Psoas muscle (tissue), 8 donors: ENCODE measurements around the gene STAB2. TPM values are rescaled to one million over a fixed set of nuclear protein-coding genes. Genes with fewer than 3 reads are reported as not detected.

Source experiments
- ATAC-seq, 4 donors: fragments of 200-7000 bp; cut with Tn5 transposase; one replicate each; pipeline ENCODE4 v1.9.1; 2020; ENCODE audit warnings: moderate library complexity in 3 of 4, mild to moderate bottlenecking in 2 of 4
- DNase-seq, 2 donors: peaks; one replicate each; pipeline ENCODE4 v3.0.0-alpha.2; 2020
- H3K27ac ChIP-seq: fragments of 200-600 bp; one replicate; pipeline ENCODE4 v1.8.0; 2022
- H3K27me3 ChIP-seq, 3 donors: fragments of 200-600 bp in 1 of 3; one replicate each; pipeline versions ENCODE4 v1.6.1 to v1.8.0; 2013 to 2022; ENCODE audit warnings: low read length in 2 of 3, mild to moderate bottlenecking in 2 of 3, moderate library complexity in 1 of 3; ENCODE audit not compliant: insufficient read depth in 3 of 3
- H3K36me3 ChIP-seq, 2 donors: fragments of 200-600 bp in 1 of 2; one replicate each; pipeline versions ENCODE4 v1.6.1 to v1.8.0; 2013 to 2022; ENCODE audit warnings: low read depth in 1 of 2, mild to moderate bottlenecking in 1 of 2, moderate library complexity in 1 of 2; ENCODE audit not compliant: insufficient read depth in 1 of 2
- H3K4me1 ChIP-seq: fragments of 200-600 bp; one replicate; pipeline ENCODE4 v1.8.0; 2022
- H3K4me3 ChIP-seq: fragments of 200-600 bp; one replicate; pipeline ENCODE4 v1.8.0; 2022; ENCODE audit warnings: mild to moderate bottlenecking
- H3K9me3 ChIP-seq: fragments of 200-600 bp; one replicate; pipeline ENCODE4 v1.8.0; 2022
- WGBS, 3 donors: extraction: QIAGEN DNeasy Blood & Tissue Kit; methylation state at CpG; one replicate each; pipeline versions ENCODE4 v1.1.6 to v1.1.7; 2013; 5-methylcytosine and 5-hydroxymethylcytosine counted together
- intact Hi-C, 2 donors: fragments of 100-400 bp; cut with DNase I; formaldehyde crosslinking; loops; one replicate each; pipeline versions ENCODE4 v1.11.0 to v1.14.2; 2022
- polyA plus RNA-seq, 3 donors: library from polyadenylated mRNA; stranded (reverse); fragments of 200-250 nt; gene quantifications; one replicate each; pipeline ENCODE4 v1.2.3, GENCODE V29; 2013
- total RNA-seq, 4 donors: library from RNA; stranded (reverse); fragmentation: NEBNext Ultra II Directional in 2 of 4; extraction: Animal tissue kit (Norgen Biotek cat#: 25700) in 2 of 4; gene quantifications; one replicate each; pipeline versions ENCODE4 v1.2.1 to v1.2.4, GENCODE V29; 2021 to 2023
- TF ChIP-seq, protein P1 (sequence below): fragments of 200-600 bp; IDR thresholded peaks from one replicate; pipeline ENCODE4 v1.8.0; 2022; ENCODE audit warnings: antibody characterized with exemption
- donor health status: healthy with polysubstance abuse.
- donor health status: DM: no; HTN: no; CAD: no; lungs with moderate emphysema.
- donor health status: Bipolar disorder and iron deficiency.
- donor health status: healthy.
- donor health status: DM: yes; HTN: yes; CAD: no.
- donor health status: DM: no; HTN: no; CAD: no.
- donor health status: DM: no; HTN: no; CAD: no.
- donor health status: DM: yes; HTN: yes; CAD: no.

Gene STAB2
- total and polyA plus RNA-seq, 7 donors = under 0.01 to 0.32 (median 0.06) TPM; not detected in 2

DNA sequence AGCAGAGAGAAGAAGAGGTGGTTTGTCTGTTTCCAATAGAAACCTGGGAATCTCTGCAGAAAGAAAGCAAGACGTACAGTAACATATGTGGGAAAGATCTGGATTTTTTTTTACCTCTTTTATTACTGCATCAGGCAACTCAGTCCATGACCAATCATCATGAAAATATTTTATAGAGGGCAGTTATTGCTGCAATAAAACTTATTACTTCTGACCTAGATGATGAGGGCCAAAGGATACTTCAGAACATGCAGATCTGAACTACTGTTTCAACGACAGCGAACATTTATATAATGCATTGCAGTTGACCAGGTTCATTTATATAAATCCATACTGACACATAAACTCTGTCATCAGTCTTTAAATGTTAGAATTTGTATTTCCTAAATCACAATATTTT lies 67.7 kb downstream of the STAB2 start:
- intact Hi-C loops = no loop called here
- DNase-seq = no peak
- WGBS, 3 donors = 79 to 85% (median 83%) methylated on average over 3 of the region's 3 CpGs

DNA sequence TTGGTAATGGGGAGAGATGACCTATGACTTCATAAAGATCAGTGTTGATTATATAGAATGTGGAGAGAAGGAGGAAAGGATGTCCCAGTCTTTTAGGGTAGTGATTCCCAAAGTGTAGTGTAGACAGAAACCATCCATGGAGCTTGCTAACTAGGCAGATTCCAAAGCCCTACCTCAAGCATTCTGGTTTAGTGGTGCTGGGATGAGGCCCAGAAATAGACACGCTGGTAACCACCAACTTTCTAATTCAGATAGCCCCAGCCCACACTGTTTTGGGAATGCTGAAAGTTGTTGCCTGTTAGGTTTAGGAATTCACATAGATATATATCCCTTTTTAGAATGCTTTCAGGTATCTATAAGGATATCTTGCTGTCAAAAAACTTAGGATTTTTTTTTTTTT lies 69.2 kb downstream of the STAB2 start:
- ATAC-seq (no peak), DNase-seq (no peak)
- no peaks in the 10 kb centered on the region for H3K9me3 ChIP-seq
- 72 to 90% (median 89%) methylated on average over 1 of the region's 1 CpG for WGBS, 3 donors
- H3K27ac ChIP-seq = no peak overlapping the region
- H3K27me3 ChIP-seq = peaks cover 0 to 3% (median 0%) of the 10 kb centered on the region in 3 donors
- intact Hi-C loops = no loop called here
- no peaks in the 10 kb centered on the region for H3K4me1 ChIP-seq
- no peaks in the 10 kb centered on the region for H3K36me3 ChIP-seq
- TF ChIP-seq, protein P1, sequence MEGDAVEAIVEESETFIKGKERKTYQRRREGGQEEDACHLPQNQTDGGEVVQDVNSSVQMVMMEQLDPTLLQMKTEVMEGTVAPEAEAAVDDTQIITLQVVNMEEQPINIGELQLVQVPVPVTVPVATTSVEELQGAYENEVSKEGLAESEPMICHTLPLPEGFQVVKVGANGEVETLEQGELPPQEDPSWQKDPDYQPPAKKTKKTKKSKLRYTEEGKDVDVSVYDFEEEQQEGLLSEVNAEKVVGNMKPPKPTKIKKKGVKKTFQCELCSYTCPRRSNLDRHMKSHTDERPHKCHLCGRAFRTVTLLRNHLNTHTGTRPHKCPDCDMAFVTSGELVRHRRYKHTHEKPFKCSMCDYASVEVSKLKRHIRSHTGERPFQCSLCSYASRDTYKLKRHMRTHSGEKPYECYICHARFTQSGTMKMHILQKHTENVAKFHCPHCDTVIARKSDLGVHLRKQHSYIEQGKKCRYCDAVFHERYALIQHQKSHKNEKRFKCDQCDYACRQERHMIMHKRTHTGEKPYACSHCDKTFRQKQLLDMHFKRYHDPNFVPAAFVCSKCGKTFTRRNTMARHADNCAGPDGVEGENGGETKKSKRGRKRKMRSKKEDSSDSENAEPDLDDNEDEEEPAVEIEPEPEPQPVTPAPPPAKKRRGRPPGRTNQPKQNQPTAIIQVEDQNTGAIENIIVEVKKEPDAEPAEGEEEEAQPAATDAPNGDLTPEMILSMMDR = no peak
- H3K4me3 ChIP-seq = no peak overlapping the region

More for the DNA sequence above, 67.7 kb downstream of the STAB2 start:
- ATAC-seq = no peak
- Histone ChIP-seq H3K4me3 (no peak overlapping the region), H3K4me1 (no peaks in the 10 kb centered on the region), H3K36me3 (no peaks in the 10 kb centered on the region), H3K9me3 (no peaks in the 10 kb centered on the region), H3K27ac (no peak overlapping the region), H3K27me3 (peaks cover 0 to 3% (median 0%) of the 10 kb centered on the region in 3 donors)
- TF ChIP-seq, protein P1 = no peak

DNA sequence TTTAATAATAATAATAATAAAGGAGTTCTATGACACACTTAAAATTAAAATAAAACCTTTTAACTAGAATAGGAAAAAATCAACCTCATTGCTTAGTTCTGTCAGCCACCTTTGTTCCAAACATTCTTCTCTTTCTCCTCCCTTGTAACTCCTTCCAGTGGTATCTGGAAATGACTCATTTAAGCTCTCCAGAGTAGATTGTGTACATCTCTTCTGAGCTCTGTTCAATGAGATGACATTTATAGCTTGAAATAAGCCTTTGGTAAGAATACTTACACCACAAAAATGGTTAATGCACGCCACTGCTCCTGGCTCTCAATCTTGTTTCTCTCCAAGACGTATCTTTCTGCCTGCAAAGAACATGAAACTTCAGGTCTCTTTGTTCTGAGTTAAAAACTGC lies 70.3 kb downstream of the STAB2 start:
- Histone ChIP-seq H3K36me3 (no peaks in the 10 kb centered on the region), H3K9me3 (no peaks in the 10 kb centered on the region), H3K4me1 (no peaks in the 10 kb centered on the region), H3K4me3 (no peak overlapping the region), H3K27me3 (peaks cover 0 to 3% (median 0%) of the 10 kb centered on the region in 3 donors), H3K27ac (no peak overlapping the region)
- intact Hi-C loops = no loop called here
- 30 to 46% (median 44%) methylated on average over 2 of the region's 2 CpGs for WGBS, 3 donors
- ATAC-seq (no peak), DNase-seq (no peak)
- TF ChIP-seq, protein P1 = no peak

DNA sequence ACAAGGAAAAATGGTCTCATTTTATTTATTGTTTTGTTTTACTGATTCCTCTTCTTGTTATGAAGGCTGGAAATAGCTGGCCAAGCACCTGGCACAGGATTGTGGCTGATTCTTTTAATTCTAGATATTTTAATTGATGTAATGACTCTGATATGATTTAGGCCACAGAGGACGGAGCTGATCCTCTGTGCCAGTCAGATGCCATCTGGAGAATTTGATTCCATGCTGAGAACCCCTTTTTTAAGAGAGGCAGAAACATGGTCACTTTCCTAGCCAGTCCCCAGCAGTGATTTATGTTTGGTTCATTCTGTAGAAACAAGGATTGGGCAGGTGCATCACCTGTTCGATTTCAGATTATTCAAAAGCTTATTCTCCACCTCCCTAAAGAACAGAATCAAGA lies 77.6 kb downstream of the STAB2 start:
- no peaks in the 10 kb centered on the region for H3K4me1 ChIP-seq
- H3K4me3 ChIP-seq = no peak overlapping the region
- H3K27me3 ChIP-seq = peaks cover 0 to 1% (median 0%) of the 10 kb centered on the region in 3 donors
- TF ChIP-seq, protein P1 = no peak
- ATAC-seq (no peak), DNase-seq (no peak)
- no peaks in the 10 kb centered on the region for H3K9me3 ChIP-seq
- WGBS, 3 donors = 84 to 85% (median 85%) methylated on average over 2 of the region's 2 CpGs
- intact Hi-C loops = no loop called here
- no peaks in the 10 kb centered on the region for H3K36me3 ChIP-seq
- H3K27ac ChIP-seq = no peak overlapping the region

DNA sequence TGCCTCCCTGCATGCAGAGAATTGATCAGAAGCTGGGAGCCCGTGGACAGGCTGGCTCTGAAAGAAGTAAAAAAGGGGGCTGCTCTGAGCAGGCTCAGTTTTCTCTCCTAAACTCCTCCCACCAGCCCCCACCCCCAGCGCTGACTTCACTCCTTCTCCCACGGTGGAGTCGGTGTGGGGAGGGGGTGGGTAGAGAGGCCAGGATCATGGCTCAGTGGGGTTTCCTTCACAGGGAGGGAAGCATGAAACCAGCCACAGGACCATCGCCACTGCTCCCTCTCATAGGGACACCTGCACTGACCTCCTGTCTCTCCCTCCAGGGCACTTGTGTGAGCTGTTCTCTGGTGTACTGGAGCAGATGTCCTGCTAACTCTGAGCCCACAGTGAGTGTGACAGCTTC lies 78.9 kb downstream of the STAB2 start:
- intact Hi-C loops = no loop called here
- DNase-seq (no peak), ATAC-seq (no peak)
- H3K36me3 ChIP-seq = no peaks in the 10 kb centered on the region
- H3K4me3 ChIP-seq = no peak overlapping the region
- TF ChIP-seq, protein P1 = no peak
- no peak overlapping the region for H3K27ac ChIP-seq
- 22 to 33% (median 31%) methylated on average over 5 of the region's 5 CpGs for WGBS, 3 donors
- no peaks in the 10 kb centered on the region for H3K4me1 ChIP-seq
- H3K9me3 ChIP-seq = no peaks in the 10 kb centered on the region
- H3K27me3 ChIP-seq = peaks cover 0 to 1% (median 0%) of the 10 kb centered on the region in 3 donors
